Sigmoid colon (tissue), 4 donors: ENCODE results near the gene SETD1B.

Experiments used
- POLR2AphosphoS5 ChIP-seq, 4 donors: sonication (generic); formaldehyde crosslinking; IDR thresholded peaks; one replicate each; pipeline ENCODE4 v1.6.1; 2017; ENCODE audit warnings: antibody characterized with exemption in 4 of 4
- TF ChIP-seq, protein P1 (sequence below), 4 experiments: fragments of 450-650 bp in 3 of 4; fragments of 200-600 bp in 1 of 4; IDR thresholded peaks; one replicate each; pipeline ENCODE4 v1.5.1; 2016 to 2019; ENCODE audit warnings: antibody characterized with exemption in 4 of 4, mild to moderate bottlenecking in 3 of 4, moderate library complexity in 2 of 4

DNA sequence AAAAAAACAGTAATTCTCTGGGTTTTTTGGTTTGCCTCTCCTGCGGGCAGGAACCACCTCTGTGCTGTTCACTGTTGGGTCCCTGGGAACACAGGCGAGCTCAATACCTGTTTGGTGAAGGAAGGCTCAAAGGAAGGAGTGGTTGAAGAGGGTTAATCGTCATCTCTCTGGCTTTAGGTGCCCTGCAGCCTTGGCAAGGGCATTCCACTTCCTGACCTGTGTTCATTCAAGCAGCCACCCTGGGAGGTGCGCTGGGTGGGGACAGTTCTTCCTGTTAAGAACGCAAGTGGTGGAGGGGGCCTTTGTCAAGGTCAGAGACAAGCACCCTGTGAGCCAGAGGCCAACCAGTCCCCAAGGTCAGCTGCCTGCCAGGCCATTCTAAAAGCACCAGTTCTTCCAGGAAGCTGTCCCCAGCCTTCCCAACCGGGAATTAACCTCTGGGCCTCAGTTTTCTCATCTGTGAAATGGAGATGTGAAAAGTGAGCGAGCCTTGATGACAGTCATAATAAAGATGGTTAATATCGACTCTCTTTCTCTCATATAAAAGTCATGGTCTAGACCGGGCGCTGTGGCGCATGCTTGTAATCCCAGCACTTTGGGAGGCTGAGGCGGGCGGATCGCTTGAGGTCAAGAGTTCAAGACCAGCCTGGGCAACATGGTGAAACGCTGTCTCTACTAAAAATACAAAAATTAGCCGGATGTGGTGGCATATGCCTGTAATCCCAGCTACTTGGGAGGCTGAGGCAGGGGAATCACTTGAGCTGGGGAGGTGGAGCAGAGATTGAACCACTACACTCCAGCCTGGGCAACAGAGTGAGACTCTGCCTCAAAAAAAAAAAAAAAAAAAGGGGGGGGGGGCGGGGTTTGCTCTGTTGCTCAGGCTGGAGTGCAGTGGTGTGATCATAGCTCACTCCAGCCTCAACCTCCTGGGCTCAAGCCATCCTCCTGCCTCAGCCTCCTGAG lies 16.5 kb upstream of the SETD1B start:
- TF ChIP-seq, protein P1, sequence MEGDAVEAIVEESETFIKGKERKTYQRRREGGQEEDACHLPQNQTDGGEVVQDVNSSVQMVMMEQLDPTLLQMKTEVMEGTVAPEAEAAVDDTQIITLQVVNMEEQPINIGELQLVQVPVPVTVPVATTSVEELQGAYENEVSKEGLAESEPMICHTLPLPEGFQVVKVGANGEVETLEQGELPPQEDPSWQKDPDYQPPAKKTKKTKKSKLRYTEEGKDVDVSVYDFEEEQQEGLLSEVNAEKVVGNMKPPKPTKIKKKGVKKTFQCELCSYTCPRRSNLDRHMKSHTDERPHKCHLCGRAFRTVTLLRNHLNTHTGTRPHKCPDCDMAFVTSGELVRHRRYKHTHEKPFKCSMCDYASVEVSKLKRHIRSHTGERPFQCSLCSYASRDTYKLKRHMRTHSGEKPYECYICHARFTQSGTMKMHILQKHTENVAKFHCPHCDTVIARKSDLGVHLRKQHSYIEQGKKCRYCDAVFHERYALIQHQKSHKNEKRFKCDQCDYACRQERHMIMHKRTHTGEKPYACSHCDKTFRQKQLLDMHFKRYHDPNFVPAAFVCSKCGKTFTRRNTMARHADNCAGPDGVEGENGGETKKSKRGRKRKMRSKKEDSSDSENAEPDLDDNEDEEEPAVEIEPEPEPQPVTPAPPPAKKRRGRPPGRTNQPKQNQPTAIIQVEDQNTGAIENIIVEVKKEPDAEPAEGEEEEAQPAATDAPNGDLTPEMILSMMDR (IDR thresholded peaks at IDR 0.05), result no peak
- TF ChIP-seq POLR2AphosphoS5 (IDR thresholded peaks at IDR 0.05), result no peak
